ENCODE measurements around the gene SSUH2.
A peak's percentile ranks its signal among the peaks of the same experiment; 100 is the strongest.

SSUH2 gene

DNA sequence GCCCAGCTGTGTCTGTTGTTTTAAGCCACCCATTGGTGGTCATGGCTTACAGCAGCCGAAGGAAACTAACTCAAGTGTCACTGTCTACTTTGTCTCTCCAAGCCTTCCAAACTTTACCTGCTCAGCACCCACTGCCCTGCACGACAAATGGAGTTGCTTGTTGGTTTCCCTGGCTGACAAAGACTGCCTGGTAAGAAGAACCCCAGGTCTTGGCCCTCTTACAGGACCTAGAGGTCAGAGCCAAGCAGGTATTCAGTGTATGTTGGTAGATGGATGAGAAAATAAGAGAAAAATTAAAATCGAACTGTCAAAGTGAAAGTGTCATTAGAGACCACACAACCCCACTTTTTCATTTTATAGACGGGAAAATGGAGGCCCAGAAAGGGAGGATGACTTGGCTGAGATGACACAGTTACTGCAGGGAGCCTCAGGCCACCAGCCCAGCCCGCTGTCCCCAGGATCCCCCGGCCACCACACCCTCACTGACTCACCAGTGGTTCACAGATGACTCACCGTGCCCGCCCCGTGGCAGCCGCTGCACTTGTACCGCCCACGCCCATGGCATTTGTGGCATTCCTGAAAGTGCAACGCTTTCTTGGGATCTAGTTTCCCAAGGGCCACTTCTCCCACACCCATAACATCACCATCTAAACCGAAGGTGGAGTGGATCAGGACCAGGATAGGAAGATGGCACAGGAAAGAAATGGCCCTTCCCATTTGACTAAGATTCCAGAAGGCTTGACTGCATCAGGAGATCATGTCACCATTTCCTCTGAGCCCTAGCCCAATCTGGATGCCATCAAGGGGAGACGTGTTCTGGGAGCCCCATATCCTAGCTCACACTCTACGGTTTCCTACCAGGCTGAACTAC is 15.2 kb downstream of the SSUH2 start:
- Histone ChIP-seq H3K36me3 (ENCODE audit: control insufficient read depth in 2 of 2, insufficient read depth in 1 of 2, low read length in 2 of 2) (no peaks in the 10 kb centered on the region), H3K4me3 (ENCODE audit: low read depth, low read length) (no peak overlapping the region), H3K27ac (ENCODE audit: extremely low read depth, low read depth, low read length) (no peak overlapping the region), H3K4me1 (ENCODE audit: control insufficient read depth, insufficient read depth, low read length) (no peaks in the 10 kb centered on the region), H3K9me3 (ENCODE audit: control insufficient read depth, insufficient read depth, low read depth, low read length) (no peaks in the 10 kb centered on the region)
- POLR2A ChIA-PET, result interaction anchor here (0.7 kb wide), 1 partner anchor 113 kb away, joined by 5 read pairs; no protein-coding TSS in a partner anchor
- CTCF ChIA-PET, result interaction anchor here (1.0 to 1.4 kb wide), 2 partner anchors 10 to 33 kb away, joined by 3 to 5 read pairs; no protein-coding TSS in a partner anchor
- TF ChIP-seq, protein P1, sequence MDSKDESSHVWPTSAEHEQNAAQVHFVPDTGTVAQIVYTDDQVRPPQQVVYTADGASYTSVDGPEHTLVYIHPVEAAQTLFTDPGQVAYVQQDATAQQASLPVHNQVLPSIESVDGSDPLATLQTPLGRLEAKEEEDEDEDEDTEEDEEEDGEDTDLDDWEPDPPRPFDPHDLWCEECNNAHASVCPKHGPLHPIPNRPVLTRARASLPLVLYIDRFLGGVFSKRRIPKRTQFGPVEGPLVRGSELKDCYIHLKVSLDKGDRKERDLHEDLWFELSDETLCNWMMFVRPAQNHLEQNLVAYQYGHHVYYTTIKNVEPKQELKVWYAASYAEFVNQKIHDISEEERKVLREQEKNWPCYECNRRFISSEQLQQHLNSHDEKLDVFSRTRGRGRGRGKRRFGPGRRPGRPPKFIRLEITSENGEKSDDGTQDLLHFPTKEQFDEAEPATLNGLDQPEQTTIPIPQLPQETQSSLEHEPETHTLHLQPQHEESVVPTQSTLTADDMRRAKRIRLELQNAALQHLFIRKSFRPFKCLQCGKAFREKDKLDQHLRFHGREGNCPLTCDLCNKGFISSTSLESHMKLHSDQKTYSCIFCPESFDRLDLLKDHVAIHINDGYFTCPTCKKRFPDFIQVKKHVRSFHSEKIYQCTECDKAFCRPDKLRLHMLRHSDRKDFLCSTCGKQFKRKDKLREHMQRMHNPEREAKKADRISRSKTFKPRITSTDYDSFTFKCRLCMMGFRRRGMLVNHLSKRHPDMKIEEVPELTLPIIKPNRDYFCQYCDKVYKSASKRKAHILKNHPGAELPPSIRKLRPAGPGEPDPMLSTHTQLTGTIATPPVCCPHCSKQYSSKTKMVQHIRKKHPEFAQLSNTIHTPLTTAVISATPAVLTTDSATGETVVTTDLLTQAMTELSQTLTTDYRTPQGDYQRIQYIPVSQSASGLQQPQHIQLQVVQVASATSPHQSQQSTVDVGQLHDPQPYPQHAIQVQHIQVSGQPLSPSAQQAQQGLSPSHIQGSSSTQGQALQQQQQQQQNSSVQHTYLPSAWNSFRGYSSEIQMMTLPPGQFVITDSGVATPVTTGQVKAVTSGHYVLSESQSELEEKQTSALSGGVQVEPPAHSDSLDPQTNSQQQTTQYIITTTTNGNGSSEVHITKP (tag by site-specific recombination; IDR thresholded peaks at IDR 0.05), result peak; percentile 63
- TF ChIP-seq ZNF792 (tag by site-specific recombination; IDR thresholded peaks at IDR 0.05) (no peak), ZNF324 (tag by site-specific recombination; IDR thresholded peaks at IDR 0.05) (no peak), ZNF837 (tag by site-specific recombination; IDR thresholded peaks at IDR 0.05) (no peak), ZNF2 (tag by site-specific recombination; IDR thresholded peaks at IDR 0.05) (no peak), ZNF747 (tag by site-specific recombination; IDR thresholded peaks at IDR 0.05) (no peak), PRDM1 (tag by site-specific recombination; IDR thresholded peaks at IDR 0.05) (peak; percentile 70), PATZ1 (tag by site-specific recombination; IDR thresholded peaks at IDR 0.05) (peak; percentile 83), KLF10 (tag by site-specific recombination; IDR thresholded peaks at IDR 0.05) (peak; percentile 90), EGR2 (tag by site-specific recombination; IDR thresholded peaks at IDR 0.05; ENCODE audit: low read depth) (peak; percentile 86), ZNF366 (tag by site-specific recombination; conservative IDR thresholded peaks at IDR 0.05) (peak; percentile 77), KLF8 (tag by site-specific recombination; IDR thresholded peaks at IDR 0.05) (peak; percentile 87), ZNF394 (tag by site-specific recombination; IDR thresholded peaks at IDR 0.05; ENCODE audit: borderline replicate concordance) (peak; percentile 40; the same call in 1 of the 2 replicates), ZNF600 (tag by site-specific recombination; IDR thresholded peaks at IDR 0.05) (peak; percentile 53), ZNF133 (tag by site-specific recombination; IDR thresholded peaks at IDR 0.05) (0 out of 2 replicates have a peak, but pooled peaks have one; percentile 40), GLIS1 (tag by site-specific recombination; IDR thresholded peaks at IDR 0.05) (peak; percentile 66), ZNF391 (tag by site-specific recombination; IDR thresholded peaks at IDR 0.05; ENCODE audit: borderline replicate concordance, low read depth) (no peak; the same call in 1 of the 2 replicates), ZNF24 (tag by site-specific recombination; IDR thresholded peaks at IDR 0.05) (peak; percentile 83), ZFP37 (tag by site-specific recombination; IDR thresholded peaks at IDR 0.05) (peak; percentile 68; the same call in 1 of the 2 replicates), TRIM28 (IDR thresholded peaks at IDR 0.05; ENCODE audit: borderline replicate concordance, low read length) (no peak), SCRT2 (tag by site-specific recombination; IDR thresholded peaks at IDR 0.05) (0 out of 2 replicates have a peak, but pooled peaks have one; percentile 10), ZBTB7A (tag by site-specific recombination; IDR thresholded peaks at IDR 0.05; ENCODE audit: low read depth) (no peak), ZFP3 (tag by site-specific recombination; IDR thresholded peaks at IDR 0.05; ENCODE audit: low read depth) (no peak), KLF1 (tag by site-specific recombination; IDR thresholded peaks at IDR 0.05) (peak; percentile 99), ZXDB (tag by site-specific recombination; IDR thresholded peaks at IDR 0.05) (peak; percentile 60; the same call in 1 of the 2 replicates), ZBTB48 (tag by site-specific recombination; IDR thresholded peaks at IDR 0.05) (peak; percentile 45; the same call in 1 of the 2 replicates), ZBTB17 (tag by site-specific recombination; IDR thresholded peaks at IDR 0.05) (0 out of 2 replicates have a peak, but pooled peaks have one; percentile 37), SALL2 (tag by site-specific recombination; IDR thresholded peaks at IDR 0.05; ENCODE audit: borderline replicate concordance) (no peak), ZNF514 (tag by site-specific recombination; IDR thresholded peaks at IDR 0.05) (no peak), BCL11A (tag by site-specific recombination; IDR thresholded peaks at IDR 0.05; ENCODE audit: low read depth) (no peak), ZNF76 (tag by site-specific recombination; IDR thresholded peaks at IDR 0.05; ENCODE audit: borderline replicate concordance, low read depth) (no peak), ZNF155 (tag by site-specific recombination; IDR thresholded peaks at IDR 0.05) (no peak), ZNF184 (tag by site-specific recombination; IDR thresholded peaks at IDR 0.05) (0 out of 2 replicates have a peak, but pooled peaks have one; percentile 28)

Measured in HEK293 (cell line).